Measurements from ENCODE around the gene KIAA1671.
"Not testable (repeated sequence)": the region's sequence is repeated elsewhere in the genome, so short reads cannot be mapped to it uniquely, and the experiment has no call there.

Gene KIAA1671

GRCh38 chr22:25201557-25202273 lies 249.2 kb downstream of the KIAA1671 start:
- Histone ChIP-seq H3K9ac (ENCODE audit: low read depth, low read length, poor library complexity, severe bottlenecking) (no peak overlapping the region), H3K9me3 (ENCODE audit: insufficient read depth, low read depth, low read length) (no peaks in the 10 kb centered on the region), H3K79me2 (ENCODE audit: insufficient read depth, low read length) (no peaks in the 10 kb centered on the region), H3K4me3 (ENCODE audit: low read length, poor library complexity, severe bottlenecking) (no peak overlapping the region), H3K36me3 (ENCODE audit: insufficient read depth, low read length) (no peaks in the 10 kb centered on the region), H3K27me3 (ENCODE audit: insufficient read depth, low read length, poor library complexity, severe bottlenecking) (no peaks in the 10 kb centered on the region), H4K20me1 (ENCODE audit: insufficient read depth, low read length, poor library complexity, severe bottlenecking) (no peaks in the 10 kb centered on the region), H3F3A (ENCODE audit: low read depth) (no peaks in the 10 kb centered on the region), H2AFZ (ENCODE audit: low read length) (no peak overlapping the region), H3K4me2 (ENCODE audit: low read depth, low read length, poor library complexity, severe bottlenecking) (no peak overlapping the region), H3K4me1 (ENCODE audit: insufficient read depth, low read length, poor library complexity, severe bottlenecking) (no peaks in the 10 kb centered on the region), H3K9me2 (replicated peaks; ENCODE audit: low read depth, low read length) (no peaks in the 10 kb centered on the region)
- TF ChIP-seq EZH2phosphoT487 (IDR thresholded peaks at IDR 0.05; ENCODE audit: borderline replicate concordance): no peak
- TF ChIP-seq CTCF (conservative IDR thresholded peaks at IDR 0.05; ENCODE audit: low read length): no peak

GRCh38 chr22:25202290-25202921 lies 249.9 kb downstream of the KIAA1671 start:
- Histone ChIP-seq H3K9me3 (ENCODE audit: insufficient read depth, low read depth, low read length) (no peaks in the 10 kb centered on the region), H3K27me3 (ENCODE audit: insufficient read depth, low read length, poor library complexity, severe bottlenecking) (no peaks in the 10 kb centered on the region), H3K9ac (ENCODE audit: low read depth, low read length, poor library complexity, severe bottlenecking) (no peak overlapping the region), H3K79me2 (ENCODE audit: insufficient read depth, low read length) (no peaks in the 10 kb centered on the region), H3F3A (ENCODE audit: low read depth) (no peaks in the 10 kb centered on the region), H3K36me3 (ENCODE audit: insufficient read depth, low read length) (no peaks in the 10 kb centered on the region), H3K4me3 (ENCODE audit: low read length, poor library complexity, severe bottlenecking) (no peak overlapping the region), H3K4me2 (ENCODE audit: low read depth, low read length, poor library complexity, severe bottlenecking) (no peak overlapping the region), H3K4me1 (ENCODE audit: insufficient read depth, low read length, poor library complexity, severe bottlenecking) (no peaks in the 10 kb centered on the region), H4K20me1 (ENCODE audit: insufficient read depth, low read length, poor library complexity, severe bottlenecking) (no peaks in the 10 kb centered on the region), H2AFZ (ENCODE audit: low read length) (no peak overlapping the region), H3K9me2 (replicated peaks; ENCODE audit: low read depth, low read length) (no peaks in the 10 kb centered on the region)
- TF ChIP-seq CTCF (conservative IDR thresholded peaks at IDR 0.05; ENCODE audit: low read length): peak; percentile 93
- no peak for TF ChIP-seq EZH2phosphoT487 (IDR thresholded peaks at IDR 0.05; ENCODE audit: borderline replicate concordance)

- H3K36me3 ChIP-seq (ENCODE audit: insufficient read depth, low read length): no peaks in the 10 kb centered on the region
- H3K79me2 ChIP-seq (ENCODE audit: insufficient read depth, low read length): no peaks in the 10 kb centered on the region
- H3K9me3 ChIP-seq (ENCODE audit: insufficient read depth, low read depth, low read length): no peaks in the 10 kb centered on the region
- no peaks in the 10 kb centered on the region for H3K4me1 ChIP-seq (ENCODE audit: insufficient read depth, low read length, poor library complexity, severe bottlenecking)
- no peak overlapping the region for H2AFZ ChIP-seq (ENCODE audit: low read length)
- no peaks in the 10 kb centered on the region for H3K9me2 ChIP-seq (replicated peaks; ENCODE audit: low read depth, low read length)
- no peak for TF ChIP-seq CTCF (conservative IDR thresholded peaks at IDR 0.05; ENCODE audit: low read length)
- TF ChIP-seq EZH2phosphoT487 (IDR thresholded peaks at IDR 0.05; ENCODE audit: borderline replicate concordance): no peak
- H3K4me2 ChIP-seq (ENCODE audit: low read depth, low read length, poor library complexity, severe bottlenecking): no peak overlapping the region
- H3K9ac ChIP-seq (ENCODE audit: low read depth, low read length, poor library complexity, severe bottlenecking): no peak overlapping the region
- no peaks in the 10 kb centered on the region for H3K27me3 ChIP-seq (ENCODE audit: insufficient read depth, low read length, poor library complexity, severe bottlenecking)
- no peaks in the 10 kb centered on the region for H3F3A ChIP-seq (ENCODE audit: low read depth)
- H4K20me1 ChIP-seq (ENCODE audit: insufficient read depth, low read length, poor library complexity, severe bottlenecking): no peaks in the 10 kb centered on the region
- H3K4me3 ChIP-seq (ENCODE audit: low read length, poor library complexity, severe bottlenecking): no peak overlapping the region
Measured at GRCh38 chr22:25203082-25203481, 250.6 kb downstream of the KIAA1671 start.

- not testable (repeated sequence) for H3K36me3 ChIP-seq (ENCODE audit: insufficient read depth, low read length); H3K27me3 ChIP-seq (ENCODE audit: insufficient read depth, low read length, poor library complexity, severe bottlenecking); H2AFZ ChIP-seq (ENCODE audit: low read length)
Measured at GRCh38 chr22:25204547-25204946, 252.0 kb downstream of the KIAA1671 start.

More at GRCh38 chr22:25204547-25204946, 252.0 kb downstream of the KIAA1671 start:
- H3K4me1 ChIP-seq (ENCODE audit: insufficient read depth, low read length, poor library complexity, severe bottlenecking); H3K4me2 ChIP-seq (ENCODE audit: low read depth, low read length, poor library complexity, severe bottlenecking); H3K9ac ChIP-seq (ENCODE audit: low read depth, low read length, poor library complexity, severe bottlenecking); H3K9me2 ChIP-seq (replicated peaks; ENCODE audit: low read depth, low read length); H4K20me1 ChIP-seq (ENCODE audit: insufficient read depth, low read length, poor library complexity, severe bottlenecking); H3K9me3 ChIP-seq (ENCODE audit: insufficient read depth, low read depth, low read length); H3K4me3 ChIP-seq (ENCODE audit: low read length, poor library complexity, severe bottlenecking); H3F3A ChIP-seq (ENCODE audit: low read depth); H3K79me2 ChIP-seq (ENCODE audit: insufficient read depth, low read length): not testable (repeated sequence)

All from Loucy (cell line).